GM04503 (cell line): ENCODE measurements around the gene MSANTD2.

ENCODE experiments used
- DNase-seq: peaks from one replicate; pipeline ENCODE4 v3.0.0-alpha.2; 2012; ENCODE audit warnings: low read depth

MSANTD2 gene

GRCh38 chr11:124800226-124800929, at the start of gene MSANTD2:
Gene MSANTD2 (minus strand): TSS chr11:124800406. CDS start chr11:124800380, 26 bp downstream.
- DNase-seq = no peak

GRCh38 chr11:124846070-124846673, 46.0 kb upstream of the MSANTD2 start:
- DNase-seq = no peak

GRCh38 chr11:124844664-124845079, 44.5 kb upstream of the MSANTD2 start:
- DNase-seq = no peak

- no peak for DNase-seq
Observed at GRCh38 chr11:124843616-124843910, 43.4 kb upstream of the MSANTD2 start.

GRCh38 chr11:124842305-124842704, 42.1 kb upstream of the MSANTD2 start:
- DNase-seq = no peak

- no peak for DNase-seq
Observed at GRCh38 chr11:124841840-124842239, 41.6 kb upstream of the MSANTD2 start.

GRCh38 chr11:124841201-124841600, 41.0 kb upstream of the MSANTD2 start:
- no peak for DNase-seq

GRCh38 chr11:124840666-124841065, 40.5 kb upstream of the MSANTD2 start:
- DNase-seq = no peak

GRCh38 chr11:124839972-124840621, 39.9 kb upstream of the MSANTD2 start:
- no peak for DNase-seq

- no peak for DNase-seq
Observed at GRCh38 chr11:124839128-124839971, 39.1 kb upstream of the MSANTD2 start.

GRCh38 chr11:124838805-124839127, 38.6 kb upstream of the MSANTD2 start:
- DNase-seq = no peak

- DNase-seq = peak; percentile 42
Observed at GRCh38 chr11:124837491-124837856, 37.3 kb upstream of the MSANTD2 start.

GRCh38 chr11:124835918-124836317, 35.7 kb upstream of the MSANTD2 start:
- DNase-seq = no peak

- no peak for DNase-seq
Observed at GRCh38 chr11:124834526-124835180, 34.4 kb upstream of the MSANTD2 start.

GRCh38 chr11:124832571-124832970, 32.4 kb upstream of the MSANTD2 start:
- no peak for DNase-seq

- DNase-seq = no peak
Observed at GRCh38 chr11:124831897-124832296, 31.7 kb upstream of the MSANTD2 start.

- DNase-seq = no peak
Observed at GRCh38 chr11:124830749-124831148, 30.5 kb upstream of the MSANTD2 start.

GRCh38 chr11:124829986-124830385, 29.8 kb upstream of the MSANTD2 start:
- no peak for DNase-seq

- DNase-seq = no peak
Observed at GRCh38 chr11:124825876-124826275, 25.7 kb upstream of the MSANTD2 start.

GRCh38 chr11:124823512-124824376, 23.5 kb upstream of the MSANTD2 start:
- no peak for DNase-seq

GRCh38 chr11:124821995-124822730, 22.0 kb upstream of the MSANTD2 start:
- DNase-seq = no peak
